MM.1S (cell line): ENCODE data around the gene TRPV4.

Experiments used
- DNase-seq: peaks from one replicate; pipeline ENCODE4 v3.0.0-alpha.2; 2015
- H2AFZ ChIP-seq: fragments of 300-600 bp; sonication (generic); 2 replicates; pipeline ENCODE4 v1.6.0; 2016; ENCODE audit warnings: antibody characterized with exemption, low read length
- H3F3A ChIP-seq: fragments of 300-600 bp; sonication (generic); 2 replicates; pipeline ENCODE4 v1.6.1; 2016; ENCODE audit warnings: mild to moderate bottlenecking, antibody characterized with exemption, low read length, moderate library complexity, mixed read lengths; ENCODE audit not compliant: insufficient read depth
- H3K27ac ChIP-seq: fragments of 300-600 bp; sonication (generic); 2 replicates; pipeline ENCODE4 v1.5.1; 2016; ENCODE audit warnings: mild to moderate bottlenecking, low read length
- H3K27me3 ChIP-seq: fragments of 300-600 bp; sonication (generic); replicated peaks from 2 replicates; pipeline ENCODE4 v1.6.0; 2016; ENCODE audit warnings: low read length; ENCODE audit not compliant: insufficient read depth
- H3K36me3 ChIP-seq: fragments of 300-600 bp; sonication (generic); replicated peaks from 2 replicates; pipeline ENCODE4 v1.6.1; 2016; ENCODE audit warnings: mild to moderate bottlenecking, low read length, mixed read lengths; ENCODE audit not compliant: insufficient read depth
- H3K4me1 ChIP-seq: fragments of 300-600 bp; sonication (generic); 2 replicates; pipeline ENCODE4 v1.6.1; 2016; ENCODE audit warnings: low read length, mixed read lengths
- H3K4me2 ChIP-seq: fragments of 300-600 bp; sonication (generic); 2 replicates; pipeline ENCODE4 v1.6.0; 2016; ENCODE audit warnings: low read depth, low read length
- H3K4me3 ChIP-seq: fragments of 300-600 bp; sonication (generic); 2 replicates; pipeline ENCODE4 v1.5.1; 2016; ENCODE audit warnings: low read length, mixed read lengths
- H3K79me2 ChIP-seq: fragments of 300-600 bp; sonication (generic); 2 replicates; pipeline ENCODE4 v1.6.1; 2016; ENCODE audit warnings: mixed run types, low read length, mixed read lengths
- H3K9ac ChIP-seq: fragments of 300-600 bp; sonication (generic); 2 replicates; pipeline ENCODE4 v1.6.1; 2016; ENCODE audit warnings: low read length, mixed read lengths
- H3K9me2 ChIP-seq: fragments of 300-600 bp; sonication (generic); replicated peaks from 2 replicates; pipeline ENCODE4 v1.6.1; 2016; ENCODE audit warnings: mild to moderate bottlenecking, low read length, mixed read lengths; ENCODE audit not compliant: insufficient read depth
- H3K9me3 ChIP-seq: fragments of 300-600 bp; sonication (generic); replicated peaks from 2 replicates; pipeline ENCODE4 v1.6.1; 2016; ENCODE audit warnings: mild to moderate bottlenecking, low read length, mixed read lengths; ENCODE audit not compliant: insufficient read depth
- H4K20me1 ChIP-seq: fragments of 300-600 bp; sonication (generic); 2 replicates; pipeline ENCODE4 v1.6.1; 2016; ENCODE audit warnings: mild to moderate bottlenecking, low read length, moderate library complexity, mixed read lengths; ENCODE audit not compliant: insufficient read depth
- EZH2 ChIP-seq: fragments of 300-600 bp; sonication (generic); optimal IDR thresholded peaks from 2 replicates; pipeline ENCODE3; 2017; ENCODE audit warnings: low read depth, mild to moderate bottlenecking, antibody characterized with exemption, low read length, mixed read lengths
- EZH2phosphoT487 ChIP-seq: fragments of 300-600 bp; sonication (generic); IDR thresholded peaks from 2 replicates; pipeline ENCODE4 v1.6.1; 2018; ENCODE audit warnings: antibody characterized with exemption, low read length
- TF ChIP-seq, protein P1 (sequence below): fragments of 300-600 bp; sonication (generic); IDR thresholded peaks from 2 replicates; pipeline ENCODE4 v1.5.1; 2016; ENCODE audit warnings: antibody characterized with exemption, low read length, mixed read lengths

The TRPV4 gene

DNA sequence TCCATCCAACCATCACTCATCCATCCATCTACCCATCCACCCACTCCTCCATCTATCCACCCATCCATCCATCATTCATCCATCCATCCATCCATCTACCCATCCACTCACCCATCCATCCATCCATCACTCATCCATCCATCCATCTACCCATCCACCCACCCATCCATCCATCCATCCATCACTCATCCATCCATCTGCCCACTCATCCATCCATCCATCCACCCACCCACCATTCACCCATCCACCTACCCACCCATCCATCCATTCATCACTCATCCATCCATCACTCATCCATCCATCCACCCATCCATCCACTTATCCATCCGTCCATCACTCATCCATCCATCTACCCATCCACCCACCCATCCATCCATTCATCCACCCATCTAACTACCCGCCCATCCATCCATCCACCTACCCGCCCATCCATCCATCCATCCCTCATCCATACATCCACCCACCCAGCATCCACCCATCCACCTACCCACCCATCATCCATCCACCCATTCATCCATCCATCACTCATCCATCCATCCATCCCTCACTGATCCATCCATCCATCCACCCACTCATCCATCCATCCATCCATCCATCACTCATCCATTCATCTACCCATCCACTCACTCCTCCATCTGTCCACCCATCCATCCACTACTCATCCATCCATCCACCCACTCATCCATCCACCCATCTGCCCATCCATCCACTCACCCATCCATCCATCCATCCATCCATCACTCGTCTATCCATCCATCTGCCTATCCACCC lies 24.1 kb downstream of the TRPV4 start:
- TF ChIP-seq, protein P1, sequence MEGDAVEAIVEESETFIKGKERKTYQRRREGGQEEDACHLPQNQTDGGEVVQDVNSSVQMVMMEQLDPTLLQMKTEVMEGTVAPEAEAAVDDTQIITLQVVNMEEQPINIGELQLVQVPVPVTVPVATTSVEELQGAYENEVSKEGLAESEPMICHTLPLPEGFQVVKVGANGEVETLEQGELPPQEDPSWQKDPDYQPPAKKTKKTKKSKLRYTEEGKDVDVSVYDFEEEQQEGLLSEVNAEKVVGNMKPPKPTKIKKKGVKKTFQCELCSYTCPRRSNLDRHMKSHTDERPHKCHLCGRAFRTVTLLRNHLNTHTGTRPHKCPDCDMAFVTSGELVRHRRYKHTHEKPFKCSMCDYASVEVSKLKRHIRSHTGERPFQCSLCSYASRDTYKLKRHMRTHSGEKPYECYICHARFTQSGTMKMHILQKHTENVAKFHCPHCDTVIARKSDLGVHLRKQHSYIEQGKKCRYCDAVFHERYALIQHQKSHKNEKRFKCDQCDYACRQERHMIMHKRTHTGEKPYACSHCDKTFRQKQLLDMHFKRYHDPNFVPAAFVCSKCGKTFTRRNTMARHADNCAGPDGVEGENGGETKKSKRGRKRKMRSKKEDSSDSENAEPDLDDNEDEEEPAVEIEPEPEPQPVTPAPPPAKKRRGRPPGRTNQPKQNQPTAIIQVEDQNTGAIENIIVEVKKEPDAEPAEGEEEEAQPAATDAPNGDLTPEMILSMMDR: no peak
- TF ChIP-seq EZH2phosphoT487: no peak
- no peak for TF ChIP-seq EZH2
- Histone ChIP-seq H3K27ac (no peak overlapping the region), H3K79me2 (no peaks in the 10 kb centered on the region), H3K9ac (no peak overlapping the region), H3F3A (no peaks in the 10 kb centered on the region), H3K9me2 (no peaks in the 10 kb centered on the region), H2AFZ (no peak overlapping the region), H3K9me3 (no peaks in the 10 kb centered on the region), H3K27me3 (no peaks in the 10 kb centered on the region; the same call in none of the 2 replicates), H3K36me3 (no peaks in the 10 kb centered on the region), H3K4me1 (no peaks in the 10 kb centered on the region), H3K4me2 (no peak overlapping the region), H3K4me3 (no peak overlapping the region), H4K20me1 (no peaks in the 10 kb centered on the region)
- DNase-seq: no peak

DNA sequence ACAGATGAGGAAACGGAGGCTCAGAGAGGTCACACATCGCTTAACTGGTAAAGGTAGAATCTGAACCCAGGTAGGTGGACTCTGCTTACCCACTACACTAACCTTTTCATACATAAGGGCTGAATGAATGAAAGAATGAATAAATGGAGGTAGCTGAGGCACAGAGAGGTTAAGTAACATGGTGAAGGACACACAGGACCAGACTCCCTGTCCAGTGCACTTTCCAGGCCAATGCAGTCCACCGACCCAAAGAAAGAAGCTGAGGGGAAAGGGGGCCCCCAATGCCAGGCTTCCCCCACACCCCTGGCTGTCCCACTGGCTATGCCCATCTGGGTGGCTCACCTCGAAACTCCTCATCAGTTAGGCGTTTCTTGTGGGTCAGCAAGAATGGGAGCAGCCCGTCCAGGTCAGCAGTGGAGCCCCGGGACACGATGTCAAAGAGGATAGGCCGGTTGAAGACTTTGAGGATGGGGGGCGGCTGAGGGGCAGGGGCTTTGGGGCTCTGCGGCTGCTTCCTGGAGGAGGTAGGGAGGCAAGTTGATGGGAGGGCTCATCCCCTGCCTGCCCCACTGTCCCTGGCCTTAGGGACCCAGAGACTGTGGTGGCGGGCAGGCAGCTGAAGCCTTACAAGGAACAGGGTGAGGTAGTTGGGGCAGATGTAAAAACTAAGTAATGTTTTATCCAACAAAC lies 25.1 kb downstream of the TRPV4 start:
- Histone ChIP-seq H3K27ac (no peak overlapping the region), H3K4me3 (no peak overlapping the region), H3K9me3 (no peaks in the 10 kb centered on the region), H2AFZ (no peak overlapping the region), H3K36me3 (no peaks in the 10 kb centered on the region), H3F3A (no peaks in the 10 kb centered on the region), H3K27me3 (no peaks in the 10 kb centered on the region; the same call in 1 of the 2 replicates), H3K4me2 (no peak overlapping the region), H4K20me1 (no peaks in the 10 kb centered on the region), H3K9me2 (no peaks in the 10 kb centered on the region), H3K79me2 (no peaks in the 10 kb centered on the region), H3K4me1 (no peaks in the 10 kb centered on the region), H3K9ac (no peak overlapping the region)
- DNase-seq: no peak
- TF ChIP-seq EZH2phosphoT487 (no peak), EZH2 (no peak)
- TF ChIP-seq, protein P1: no peak

DNA sequence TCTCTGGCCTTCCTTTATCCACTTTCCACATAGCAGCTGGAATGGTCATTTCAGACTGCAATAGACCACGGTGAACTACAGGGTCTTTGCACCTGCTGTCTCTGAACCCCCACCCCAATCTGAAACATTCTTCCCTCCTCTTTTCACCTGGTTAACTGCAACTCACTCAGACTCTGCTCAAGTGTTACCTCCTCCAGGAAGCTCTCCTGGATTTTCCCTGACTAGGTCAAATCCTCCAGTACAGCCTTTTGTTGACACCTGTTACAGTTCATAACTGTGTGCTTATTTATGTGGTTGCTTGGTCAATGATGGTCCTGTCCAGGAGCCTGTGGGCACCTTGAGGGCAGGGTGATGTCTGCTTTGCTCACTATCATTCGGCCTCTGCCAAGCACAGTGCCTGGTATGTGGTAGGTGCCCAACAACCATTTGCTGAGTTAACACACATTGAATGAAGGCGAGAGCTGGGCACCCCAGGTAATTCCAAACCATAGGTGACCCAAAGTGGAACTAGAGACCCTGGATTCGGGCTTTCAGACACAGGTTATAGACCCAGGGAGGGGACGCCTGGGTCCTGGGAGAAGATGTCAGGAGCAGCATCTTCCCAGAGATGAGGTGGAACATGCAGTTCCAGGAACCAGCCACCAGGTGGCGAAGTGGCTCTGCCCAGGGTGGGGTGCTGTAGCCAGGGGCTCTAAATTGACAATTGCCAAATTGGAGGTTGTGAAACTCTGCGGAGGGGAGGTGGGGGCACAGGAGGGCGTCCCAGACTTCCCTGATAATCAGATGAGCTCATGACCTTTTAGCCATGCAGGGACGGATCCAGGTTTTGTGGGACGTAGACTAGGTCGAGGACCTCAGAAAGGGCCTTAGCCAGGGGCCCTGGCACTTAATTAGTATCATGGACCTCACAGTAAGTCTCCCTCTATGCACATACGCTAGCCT lies 28.1 kb downstream of the TRPV4 start:
- H4K20me1 ChIP-seq: no peaks in the 10 kb centered on the region
- no peaks in the 10 kb centered on the region for H3K79me2 ChIP-seq
- H3K27ac ChIP-seq: no peak overlapping the region
- TF ChIP-seq, protein P1: peak; percentile 74
- TF ChIP-seq EZH2phosphoT487 (no peak), EZH2 (no peak)
- no peaks in the 10 kb centered on the region for H3F3A ChIP-seq
- H3K4me1 ChIP-seq: no peaks in the 10 kb centered on the region
- no peaks in the 10 kb centered on the region for H3K27me3 ChIP-seq
- H2AFZ ChIP-seq: no peak overlapping the region
- H3K4me3 ChIP-seq: no peak overlapping the region
- DNase-seq: peak; percentile 9
- no peak overlapping the region for H3K9ac ChIP-seq
- no peak overlapping the region for H3K4me2 ChIP-seq
- H3K36me3 ChIP-seq: no peaks in the 10 kb centered on the region
- H3K9me2 ChIP-seq: no peaks in the 10 kb centered on the region
- H3K9me3 ChIP-seq: no peaks in the 10 kb centered on the region
